Activated naive CD4-positive, alpha-beta T cell treated with anti-CD3 and anti-CD28 coated beads, Interleukin-2, amount 10 ng/mL, durations not matched to agents 5 hours and 36 hours (primary cell): ENCODE measurements around the gene MT2A. TPM values are rescaled to one million over a fixed set of nuclear protein-coding genes. Genes with fewer than 3 reads are reported as not detected.

Experiments used
- total RNA-seq, 2 experiments: library from RNA; stranded (reverse); gene quantifications; one replicate each; pipeline ENCODE4 v1.2.3, GENCODE V29; 2021

The MT2A gene
- total RNA-seq, result 10 to 100 TPM; 46.6 to 52.2 TPM

DNA sequence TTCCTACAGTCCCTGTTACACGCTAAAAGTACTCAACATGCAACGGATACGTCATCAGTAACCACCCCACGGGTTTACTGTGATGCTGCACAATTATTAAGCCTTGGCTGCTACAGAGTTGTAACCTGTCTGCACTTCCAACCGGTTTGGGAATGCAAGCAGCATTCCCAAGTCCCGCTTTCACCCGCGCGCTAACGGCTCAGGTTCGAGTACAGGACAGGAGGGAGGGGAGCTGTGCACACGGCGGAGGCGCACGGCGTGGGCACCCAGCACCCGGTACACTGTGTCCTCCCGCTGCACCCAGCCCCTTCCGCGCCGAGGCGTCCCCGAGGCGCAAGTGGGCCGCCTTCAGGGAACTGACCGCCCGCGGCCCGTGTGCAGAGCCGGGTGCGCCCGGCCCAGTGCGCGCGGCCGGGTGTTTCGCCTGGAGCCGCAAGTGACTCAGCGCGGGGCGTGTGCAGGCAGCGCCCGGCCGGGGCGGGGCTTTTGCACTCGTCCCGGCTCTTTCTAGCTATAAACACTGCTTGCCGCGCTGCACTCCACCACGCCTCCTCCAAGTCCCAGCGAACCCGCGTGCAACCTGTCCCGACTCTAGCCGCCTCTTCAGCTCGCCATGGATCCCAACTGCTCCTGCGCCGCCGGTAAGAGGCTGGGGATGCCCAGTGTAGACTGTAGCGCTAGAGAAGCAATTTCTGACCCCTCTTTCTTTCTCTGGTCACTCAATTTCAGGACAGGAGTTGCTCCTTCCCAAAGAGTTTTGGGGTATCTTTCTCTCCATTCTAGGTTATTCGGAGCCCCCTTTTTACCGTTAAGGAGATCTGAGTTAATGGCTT is at the start of gene MT2A:
MT2A (plus strand) TSS at position 542 of the 833 bp plus-strand sequence; CDS start at position 614, 72 bp downstream.

DNA sequence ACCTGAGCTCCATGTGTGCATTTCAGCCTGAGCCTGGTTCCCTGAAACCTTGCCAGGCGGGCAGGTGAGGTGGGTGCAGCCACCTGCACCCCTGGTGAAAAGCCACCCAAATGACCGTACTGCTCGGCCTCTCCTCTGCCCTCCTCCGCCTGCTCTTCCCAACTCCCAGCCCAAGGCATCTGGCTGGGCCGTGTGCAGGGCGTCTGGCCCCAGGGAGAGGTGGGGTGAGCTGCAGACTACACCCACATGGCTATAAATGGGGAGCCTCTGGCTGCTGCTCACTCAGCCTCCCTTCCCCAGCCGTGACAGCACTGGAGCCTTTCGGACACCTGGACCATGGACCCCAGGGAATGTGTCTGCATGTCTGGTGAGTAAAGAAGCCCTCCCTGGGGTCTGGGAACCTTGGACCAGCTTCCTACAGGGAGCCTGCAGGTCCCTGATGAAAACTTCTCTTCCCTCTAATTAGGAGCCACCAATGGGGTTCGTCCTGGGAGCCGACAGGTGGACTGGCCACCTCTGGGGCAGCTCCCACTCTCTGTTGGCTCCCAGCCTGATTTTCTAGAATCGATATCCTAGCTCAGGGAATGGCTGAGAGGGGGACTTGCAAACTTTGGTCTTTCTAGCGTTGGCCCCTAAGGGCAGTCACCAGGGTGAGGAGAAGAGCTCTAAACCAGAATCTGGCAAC is 43.4 kb upstream of the MT2A start, which contains the start of gene MT4:
MT4 (plus strand) TSS at position 281 of the 685 bp plus-strand sequence; CDS start at position 337, 56 bp downstream.

DNA sequence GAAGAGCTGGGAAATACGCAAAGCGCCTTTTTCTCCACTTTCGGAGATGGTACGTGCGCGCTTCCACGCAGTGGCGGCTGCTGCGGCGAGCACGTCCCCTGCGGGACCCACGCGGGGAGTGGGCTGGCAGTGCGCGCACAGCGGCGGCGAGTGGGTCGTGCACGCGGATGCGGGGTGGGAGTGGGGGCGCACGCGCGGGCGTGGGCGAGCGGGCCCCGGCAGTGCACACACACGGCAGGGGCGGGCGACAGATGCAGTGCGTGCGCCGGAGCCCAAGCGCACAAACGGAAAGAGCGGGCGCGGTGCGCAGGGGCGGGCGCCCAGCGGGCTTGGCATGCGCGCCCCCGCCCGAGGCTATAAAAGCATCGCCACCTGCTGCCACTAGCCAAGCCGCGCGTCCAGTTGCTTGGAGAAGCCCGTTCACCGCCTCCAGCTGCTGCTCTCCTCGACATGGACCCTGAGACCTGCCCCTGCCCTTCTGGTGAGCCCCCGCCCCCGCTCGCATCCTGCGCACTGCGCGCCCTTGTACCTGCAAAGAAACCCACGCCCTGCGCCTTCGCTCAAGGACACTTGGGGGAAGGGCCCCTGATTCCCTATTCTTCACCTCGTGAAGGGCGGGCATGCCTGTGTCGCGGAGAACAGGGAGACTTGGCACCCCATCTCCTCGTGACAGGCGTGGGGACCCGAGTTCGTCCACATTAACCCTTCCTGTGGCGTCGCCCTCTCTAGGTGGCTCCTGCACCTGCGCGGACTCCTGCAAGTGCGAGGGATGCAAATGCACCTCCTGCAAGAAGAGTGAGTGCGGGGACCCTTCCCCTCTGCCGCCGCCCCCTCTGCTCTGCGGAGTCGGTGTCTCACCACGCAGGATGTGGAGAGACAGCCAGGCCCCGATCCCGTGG is 19.0 kb upstream of the MT2A start, which contains the start of gene MT3:
MT3 (plus strand) TSS at position 388 of the 899 bp plus-strand sequence; CDS start at position 451, 63 bp downstream.

DNA sequence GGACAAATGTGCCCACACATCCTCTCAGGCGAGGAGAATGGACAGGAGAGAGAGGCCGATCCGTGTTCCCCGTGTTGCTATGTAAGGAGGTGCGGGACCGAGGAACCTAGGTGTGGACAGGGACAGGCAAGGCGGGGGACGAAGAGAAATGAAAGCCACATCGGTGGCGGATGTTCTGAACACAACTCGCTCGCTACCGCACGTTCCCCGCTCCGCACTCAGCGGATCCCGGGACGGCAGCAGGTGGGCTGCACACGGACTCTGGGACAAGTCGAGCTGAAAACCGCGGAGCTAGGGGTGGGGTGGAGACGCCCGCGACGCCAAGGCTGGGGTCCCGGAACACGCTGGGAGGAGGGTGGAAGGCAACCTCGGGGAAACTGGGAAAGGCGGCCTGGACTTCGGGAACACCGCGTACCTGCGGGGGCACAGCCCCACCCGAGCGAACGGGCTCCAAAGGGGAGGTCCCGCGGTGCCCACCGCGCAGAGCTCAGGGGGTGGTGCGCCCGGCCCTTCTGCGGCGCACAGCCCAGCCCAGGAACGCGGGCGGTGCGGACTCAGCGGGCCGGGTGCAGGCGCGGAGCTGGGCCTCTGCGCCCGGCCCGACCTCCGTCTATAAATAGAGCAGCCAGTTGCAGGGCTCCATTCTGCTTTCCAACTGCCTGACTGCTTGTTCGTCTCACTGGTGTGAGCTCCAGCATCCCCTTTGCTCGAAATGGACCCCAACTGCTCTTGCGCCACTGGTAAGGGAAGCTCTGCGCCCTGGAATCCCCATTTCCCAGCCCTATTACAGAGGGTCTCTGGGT is 17.0 kb downstream of the MT2A start, which contains the start of gene MT1E:
MT1E (plus strand) TSS at position 642 of the 803 bp plus-strand sequence; CDS start at position 713, 71 bp downstream.

DNA sequence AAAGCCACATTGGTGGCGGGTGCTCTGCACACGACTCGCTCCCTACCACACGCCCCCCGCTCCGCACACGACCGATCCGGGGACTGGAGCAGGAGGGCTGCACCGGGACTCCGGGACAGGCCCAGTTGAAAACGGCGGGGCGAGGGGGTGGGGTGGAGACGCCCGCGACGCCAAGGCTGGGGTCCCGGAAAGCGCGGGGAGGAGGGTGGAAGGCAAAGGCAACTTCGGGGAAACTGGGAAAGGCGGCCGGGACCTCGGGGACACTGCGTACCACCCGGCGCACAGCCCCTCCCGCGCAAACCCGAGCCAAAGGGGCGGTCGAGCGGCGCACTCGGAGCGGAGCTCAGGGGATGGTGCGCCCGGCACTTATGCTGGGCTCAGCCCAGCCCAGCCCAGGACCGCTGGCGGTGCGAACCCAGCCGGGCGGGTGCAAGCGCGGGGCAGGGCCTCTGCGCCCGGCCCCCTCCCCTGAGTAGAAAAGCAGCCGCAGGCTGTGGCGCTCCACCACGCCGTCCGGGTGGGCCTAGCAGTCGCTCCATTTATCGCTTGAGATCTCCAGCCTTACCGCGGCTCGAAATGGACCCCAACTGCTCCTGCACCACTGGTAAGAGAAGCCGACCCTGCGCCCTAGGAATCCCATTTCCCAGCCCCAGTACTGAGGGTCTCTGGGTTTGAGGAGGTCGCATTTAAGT is 23.9 kb downstream of the MT2A start, which contains the start of gene MT1M:
MT1M (plus strand) TSS at position 504 of the 692 bp plus-strand sequence; CDS start at position 577, 73 bp downstream.

DNA sequence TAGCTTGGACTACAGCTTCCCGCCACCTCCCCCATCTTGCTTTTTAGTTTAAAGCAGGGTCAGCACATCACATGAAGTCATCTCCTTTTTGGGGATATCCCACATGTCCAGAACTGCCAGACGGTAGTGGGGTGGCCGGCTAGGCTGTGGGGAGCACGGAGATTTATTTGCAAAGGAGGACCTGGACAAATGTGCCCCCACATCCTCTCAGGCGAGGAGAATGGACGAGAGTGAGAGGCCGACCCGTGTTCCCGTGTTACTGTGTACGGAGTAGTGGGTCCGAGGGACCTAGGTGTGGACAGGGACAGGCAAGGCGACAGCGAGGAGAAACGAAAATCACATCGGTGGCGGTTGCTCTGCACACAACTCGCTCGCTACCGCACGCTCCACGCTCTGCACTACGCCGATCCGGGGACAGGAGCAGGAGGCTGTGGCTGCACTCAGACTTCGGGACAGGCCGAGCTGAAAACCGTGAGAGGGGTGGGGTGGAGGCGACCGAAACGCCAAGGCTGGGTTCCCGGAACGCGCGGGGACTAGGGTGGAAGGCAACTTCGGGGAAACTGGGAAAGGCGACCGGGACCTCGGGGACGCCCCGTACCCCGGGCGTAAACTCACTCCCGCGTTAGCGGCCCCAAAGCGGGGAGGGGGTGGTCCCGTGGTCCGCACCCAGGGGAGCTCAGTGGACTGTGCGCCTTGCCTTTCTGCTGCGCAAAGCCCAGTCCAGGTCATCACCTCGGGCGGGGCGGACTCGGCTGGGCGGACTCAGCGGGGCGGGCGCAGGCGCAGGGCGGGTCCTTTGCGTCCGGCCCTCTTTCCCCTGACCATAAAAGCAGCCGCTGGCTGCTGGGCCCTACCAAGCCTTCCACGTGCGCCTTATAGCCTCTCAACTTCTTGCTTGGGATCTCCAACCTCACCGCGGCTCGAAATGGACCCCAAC is 29.7 kb downstream of the MT2A start, which contains the start of gene MT1A:
MT1A (plus strand) TSS at position 853 of the 937 bp plus-strand sequence; CDS start at position 926, 73 bp downstream.

GRCh38 chr16:56651586-56651985 is 43.2 kb downstream of the MT2A start, which contains the start of gene MT1B:
Gene MT1B (plus strand): TSS chr16:56651886. CDS start chr16:56651954, 68 bp downstream.

DNA sequence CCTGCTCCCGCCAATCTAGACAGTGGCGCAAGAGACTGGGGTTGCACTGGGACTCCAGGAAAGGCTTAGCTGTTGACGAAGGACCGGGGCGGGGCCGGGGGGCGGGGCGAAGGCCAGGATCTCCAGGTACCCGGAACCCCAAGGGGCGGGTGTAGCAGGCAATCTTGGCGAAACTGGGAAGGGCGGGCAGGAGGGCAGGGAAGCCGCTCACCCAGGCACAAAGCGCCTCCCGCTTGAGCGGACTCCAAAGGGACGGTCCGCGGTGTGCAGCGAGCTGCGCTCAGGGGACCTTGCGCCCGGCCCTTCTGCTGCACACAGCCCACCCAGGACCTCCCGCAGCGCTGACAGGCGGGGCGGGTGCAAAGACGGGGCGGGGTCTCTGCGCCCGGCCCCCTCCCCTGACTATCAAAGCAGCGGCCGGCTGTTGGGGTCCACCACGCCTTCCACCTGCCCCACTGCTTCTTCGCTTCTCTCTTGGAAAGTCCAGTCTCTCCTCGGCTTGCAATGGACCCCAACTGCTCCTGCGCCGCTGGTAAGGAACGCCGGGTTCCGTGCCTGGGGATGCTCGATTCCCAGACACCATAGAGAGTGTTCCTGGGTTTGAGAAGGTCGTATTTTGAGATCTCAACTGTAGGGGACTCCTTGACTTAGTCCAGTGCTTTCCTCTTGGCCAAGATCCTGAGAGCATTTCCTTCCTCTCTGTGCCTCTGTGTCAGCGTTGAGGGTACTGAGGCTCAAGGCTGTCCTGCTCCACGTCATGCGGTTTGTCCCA is 49.4 kb downstream of the MT2A start, which contains the start of gene MT1F:
MT1F (plus strand) TSS at position 405 of the 772 bp plus-strand sequence; CDS start at position 505, 100 bp downstream.

Other genes starting within 250 kb of the MT2A start
- 10 to 100 TPM; 53.4 to 53.9 TPM for gene AMFR, start 183.0 kb upstream of the MT2A start, total RNA-seq
- gene NUDT21, start 157.3 kb upstream of the MT2A start, total RNA-seq, result 100 to 1,000 TPM; 175 TPM
- 10 to 100 TPM; 34.8 to 37.1 TPM for gene OGFOD1, start 157.0 kb upstream of the MT2A start, total RNA-seq
- 10 to 100 TPM; 21.7 to 22.4 TPM for gene BBS2, start 88.6 kb upstream of the MT2A start, total RNA-seq
- gene MT4, start 43.5 kb upstream of the MT2A start, total RNA-seq, result not detected
- gene MT3, start 19.1 kb upstream of the MT2A start, total RNA-seq, result 1 to 10 TPM; 4.3 to 4.8 TPM
- 10 to 100 TPM; 15.5 to 21.7 TPM for gene MT1E, start 17.2 kb downstream of the MT2A start, total RNA-seq
- not detected for gene MT1M, start 24.1 kb downstream of the MT2A start, total RNA-seq
- not detected for gene MT1A, start 30.1 kb downstream of the MT2A start, total RNA-seq
- gene MT1B, start 43.3 kb downstream of the MT2A start, total RNA-seq, result not detected
- 10 to 100 TPM; 22.0 to 23.7 TPM for gene MT1F, start 49.4 kb downstream of the MT2A start, total RNA-seq
- gene MT1G, start 59.5 kb downstream of the MT2A start, total RNA-seq, result 1 to 10 TPM; 3.2 to 4.7 TPM
- not detected for gene MT1H, start 61.2 kb downstream of the MT2A start, total RNA-seq
- gene MT1X, start 73.9 kb downstream of the MT2A start, total RNA-seq, result 10 to 100 TPM; 45.1 to 49.9 TPM
- gene NUP93, start 121.5 kb downstream of the MT2A start, total RNA-seq, result 10 to 100 TPM; 62.8 to 65.1 TPM